ENCODE measurements around the gene TDRD7.

GRCh38 chr9:97440160-97440559 lies 28.3 kb downstream of the TDRD7 start:
- TF ChIP-seq POLR2A (IDR thresholded peaks at IDR 0.05) = no peak
- TF ChIP-seq CTCF (IDR thresholded peaks at IDR 0.05) = no peak
